RCC 7860 (cell line): ENCODE data around the gene CRISPLD2.

ENCODE experiments used
- DNase-seq: peaks from one replicate; pipeline ENCODE4 v3.0.0-alpha.2; 2015; ENCODE audit warnings: low spot score
- FAIRE-seq: peaks from 2 replicates; lab custom pipeline; 2012; peaks lifted over from hg19 to GRCh38; lab: Jason Lieb, UNC

CRISPLD2 gene

DNA sequence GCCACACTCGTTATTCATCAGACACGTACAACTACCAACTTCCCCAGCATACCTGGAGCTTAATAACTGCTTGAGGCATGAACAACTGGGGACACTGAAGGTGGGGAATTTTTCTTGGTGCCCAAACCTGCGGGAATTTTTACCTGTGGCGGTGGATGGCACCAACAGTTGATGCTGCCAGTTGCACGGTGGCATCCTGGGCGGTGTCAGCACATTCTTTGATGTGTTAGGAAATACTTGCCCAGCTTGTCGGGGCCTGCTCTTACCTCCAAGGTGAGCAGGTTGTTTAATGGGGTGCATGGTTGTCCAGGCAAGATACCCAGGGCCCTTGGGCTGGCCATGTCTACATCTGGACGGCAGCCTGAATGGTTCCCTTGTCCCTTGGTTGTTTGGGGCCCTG lies 79.6 kb downstream of the CRISPLD2 start:
- DNase-seq = no peak
- FAIRE-seq = no peak

DNA sequence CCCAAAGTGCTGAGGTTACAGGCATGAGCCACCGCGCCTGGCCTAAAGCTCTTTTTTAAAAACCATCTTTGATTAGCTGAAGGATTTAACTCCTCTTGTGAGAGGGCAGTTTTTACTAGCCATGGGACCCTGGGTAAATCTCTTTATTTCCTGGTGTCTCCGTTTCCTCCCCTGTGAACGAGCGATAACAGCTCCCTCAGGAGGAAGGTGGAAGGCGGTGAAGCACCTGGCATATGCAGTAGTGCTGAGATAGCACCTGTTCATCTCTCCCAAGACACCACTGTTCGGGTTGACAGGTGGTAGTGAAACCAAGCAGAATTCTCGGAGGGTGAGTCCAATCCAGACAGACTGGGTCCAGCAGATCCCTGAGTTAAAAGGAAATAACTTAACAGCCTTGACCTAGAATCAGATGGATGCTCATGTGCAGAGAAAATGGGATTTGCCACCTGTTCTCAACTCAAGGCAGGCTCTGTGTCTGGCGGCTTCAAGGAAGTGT lies 86.2 kb downstream of the CRISPLD2 start:
- FAIRE-seq (no peak), DNase-seq (no peak)

DNA sequence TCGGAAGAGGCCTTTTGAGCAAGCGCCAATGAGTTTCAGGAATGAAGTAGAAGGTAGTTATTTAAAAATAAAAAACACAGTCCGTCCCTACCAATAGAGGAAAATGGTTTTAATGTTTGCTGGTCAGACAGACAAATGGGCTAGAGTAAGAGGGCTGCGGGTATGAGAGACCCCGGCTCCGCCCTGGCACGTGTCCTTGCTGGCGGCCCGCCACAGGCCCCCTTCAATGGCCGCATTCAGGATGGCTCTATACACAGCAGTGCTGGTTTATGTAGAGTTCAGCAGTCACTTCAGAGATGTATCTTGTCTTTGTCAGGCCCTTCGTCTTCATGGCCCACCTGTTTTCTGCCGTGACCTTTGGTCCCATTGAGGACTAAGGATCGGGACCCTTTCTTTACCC lies 87.3 kb downstream of the CRISPLD2 start:
- FAIRE-seq (no peak), DNase-seq (no peak)

- DNase-seq = no peak
- no peak for FAIRE-seq
These were observed 87.8 kb downstream of the CRISPLD2 start for GRCh38 chr16:84907575-84907974.

GRCh38 chr16:84909476-84910085 lies 89.8 kb downstream of the CRISPLD2 start:
- FAIRE-seq = no peak
- no peak for DNase-seq

DNA sequence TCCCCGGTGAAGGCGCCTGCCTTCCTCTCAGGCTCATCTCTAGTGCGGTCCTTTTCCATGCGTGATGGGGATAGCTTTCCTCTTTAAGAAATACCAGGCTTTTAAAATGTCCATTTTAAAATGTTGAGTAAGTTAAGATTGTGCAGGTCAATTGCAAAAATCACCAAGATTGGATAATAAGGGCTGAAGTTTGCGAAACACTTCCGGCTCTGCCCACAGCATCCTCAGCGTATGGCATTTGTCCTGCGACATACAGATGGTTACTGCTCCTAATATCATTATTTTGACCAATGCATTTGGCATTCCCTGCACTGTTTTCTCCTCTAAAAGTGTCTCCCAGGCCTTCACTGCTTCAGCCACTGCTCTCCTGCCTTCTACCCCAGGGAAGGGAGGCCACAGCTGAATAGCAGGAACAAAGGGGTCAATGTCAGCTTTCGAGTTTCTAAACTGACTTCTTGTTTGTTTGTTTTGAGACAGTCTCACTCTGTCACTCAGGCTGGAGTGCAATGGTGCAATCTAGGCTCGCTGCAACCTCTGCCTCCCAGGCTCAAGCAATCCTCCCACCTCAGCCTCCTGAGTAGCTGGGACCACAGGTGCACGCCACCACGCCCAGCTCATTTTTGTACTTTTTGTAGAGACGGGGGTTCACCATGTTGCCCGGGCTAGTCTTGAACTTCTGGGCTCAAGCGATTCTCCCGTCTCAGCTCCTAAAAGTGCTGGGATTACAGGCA lies 91.9 kb downstream of the CRISPLD2 start:
- FAIRE-seq = no peak
- no peak for DNase-seq

DNA sequence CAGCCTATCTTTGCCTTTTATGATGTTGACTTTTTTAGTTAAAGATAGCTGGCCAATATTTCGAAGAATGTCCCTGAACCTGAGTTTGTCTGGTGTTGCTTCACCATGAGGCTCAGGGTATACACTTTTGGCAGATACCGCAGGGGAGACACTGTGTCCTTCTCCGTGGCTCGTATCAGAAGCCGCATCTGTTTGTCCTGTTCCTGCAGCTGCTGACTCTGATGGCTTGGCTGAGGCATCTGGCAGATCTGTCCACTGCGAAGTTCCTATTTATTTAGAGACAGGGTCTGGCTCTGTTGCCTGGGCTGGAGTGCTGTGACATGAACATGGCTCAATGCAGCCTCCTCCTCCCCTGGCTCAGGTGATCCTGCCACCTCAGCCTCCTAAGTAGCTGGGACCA lies 93.5 kb downstream of the CRISPLD2 start:
- FAIRE-seq (no peak), DNase-seq (no peak)

DNA sequence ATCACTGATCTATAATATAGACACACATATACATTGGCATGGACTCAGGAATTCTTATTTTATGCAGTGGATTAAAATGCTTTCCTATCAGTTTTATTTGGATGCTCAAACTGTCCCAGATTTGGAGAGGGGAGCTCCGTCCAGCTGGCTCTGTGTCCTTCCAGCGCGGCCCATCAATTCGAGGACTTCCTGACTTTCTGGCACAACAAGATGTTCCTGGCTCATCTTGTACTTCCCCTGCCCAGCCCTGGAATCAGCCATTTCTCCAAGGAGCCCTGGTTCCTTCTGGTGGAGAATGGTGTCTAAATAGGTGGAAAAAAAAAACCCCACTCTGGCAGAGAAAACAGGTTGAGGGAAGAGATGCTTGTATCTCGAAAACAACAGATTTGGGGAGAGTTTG lies 94.5 kb downstream of the CRISPLD2 start:
- DNase-seq = no peak
- no peak for FAIRE-seq

DNA sequence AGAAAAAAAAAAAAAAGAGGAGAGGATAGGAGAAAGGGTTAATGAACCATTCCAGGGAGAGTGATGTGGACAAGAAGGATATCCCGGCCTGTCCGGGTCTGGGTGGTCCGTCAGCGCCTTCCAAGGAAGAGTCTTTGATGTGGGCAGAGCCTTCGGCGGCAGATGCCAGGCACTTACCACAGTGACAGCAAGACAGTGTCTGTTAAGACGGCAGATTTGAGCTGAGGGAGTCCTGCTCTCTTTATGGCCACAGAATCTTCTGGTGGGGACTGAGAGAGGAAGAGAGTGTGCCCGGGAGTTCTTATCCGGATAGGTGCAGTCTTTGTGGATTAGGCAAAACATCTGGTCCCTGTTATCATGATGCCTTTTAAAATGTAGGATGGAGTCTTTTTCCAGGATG lies 96.4 kb downstream of the CRISPLD2 start:
- no peak for DNase-seq
- FAIRE-seq = no peak

DNA sequence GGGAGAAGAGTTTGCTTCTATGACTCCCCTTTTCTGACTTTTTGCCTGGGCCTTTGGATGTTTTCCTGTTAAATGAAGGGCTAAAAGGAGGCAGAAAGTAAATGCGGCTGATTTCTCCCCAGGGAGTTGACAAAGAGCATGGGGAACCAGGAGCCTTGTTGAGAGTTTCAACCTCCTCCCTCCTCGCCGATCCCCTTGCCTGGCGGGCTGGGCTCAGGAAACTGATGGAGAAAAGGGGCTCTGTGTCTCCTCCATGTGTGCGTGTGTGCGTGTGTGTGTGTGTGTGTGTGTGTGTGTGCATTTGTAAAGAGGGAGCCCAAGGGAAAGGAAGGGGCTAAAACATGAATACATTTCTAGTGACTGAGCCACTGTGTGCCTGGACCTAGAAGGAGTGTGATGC lies 97.1 kb downstream of the CRISPLD2 start:
- no peak for DNase-seq
- no peak for FAIRE-seq

DNA sequence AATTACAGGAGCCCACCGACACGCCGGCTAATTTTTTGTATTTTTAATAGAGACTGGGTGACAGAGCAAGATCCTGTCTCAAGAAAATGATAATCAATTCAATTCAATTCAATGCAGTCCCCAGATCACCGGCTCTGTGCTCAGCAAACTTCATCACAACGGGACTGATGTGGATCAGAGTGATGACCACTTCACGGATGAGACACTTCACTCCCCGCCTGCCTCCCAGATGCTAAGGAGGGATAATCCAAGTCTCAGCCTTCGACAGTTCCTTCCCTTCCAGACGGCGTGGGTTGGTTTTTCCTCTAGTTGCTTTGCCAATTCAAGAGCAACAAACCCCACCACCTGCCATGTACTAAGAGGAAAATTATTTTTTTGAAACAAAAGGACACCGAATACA lies 97.7 kb downstream of the CRISPLD2 start:
- FAIRE-seq (no peak), DNase-seq (no peak)

DNA sequence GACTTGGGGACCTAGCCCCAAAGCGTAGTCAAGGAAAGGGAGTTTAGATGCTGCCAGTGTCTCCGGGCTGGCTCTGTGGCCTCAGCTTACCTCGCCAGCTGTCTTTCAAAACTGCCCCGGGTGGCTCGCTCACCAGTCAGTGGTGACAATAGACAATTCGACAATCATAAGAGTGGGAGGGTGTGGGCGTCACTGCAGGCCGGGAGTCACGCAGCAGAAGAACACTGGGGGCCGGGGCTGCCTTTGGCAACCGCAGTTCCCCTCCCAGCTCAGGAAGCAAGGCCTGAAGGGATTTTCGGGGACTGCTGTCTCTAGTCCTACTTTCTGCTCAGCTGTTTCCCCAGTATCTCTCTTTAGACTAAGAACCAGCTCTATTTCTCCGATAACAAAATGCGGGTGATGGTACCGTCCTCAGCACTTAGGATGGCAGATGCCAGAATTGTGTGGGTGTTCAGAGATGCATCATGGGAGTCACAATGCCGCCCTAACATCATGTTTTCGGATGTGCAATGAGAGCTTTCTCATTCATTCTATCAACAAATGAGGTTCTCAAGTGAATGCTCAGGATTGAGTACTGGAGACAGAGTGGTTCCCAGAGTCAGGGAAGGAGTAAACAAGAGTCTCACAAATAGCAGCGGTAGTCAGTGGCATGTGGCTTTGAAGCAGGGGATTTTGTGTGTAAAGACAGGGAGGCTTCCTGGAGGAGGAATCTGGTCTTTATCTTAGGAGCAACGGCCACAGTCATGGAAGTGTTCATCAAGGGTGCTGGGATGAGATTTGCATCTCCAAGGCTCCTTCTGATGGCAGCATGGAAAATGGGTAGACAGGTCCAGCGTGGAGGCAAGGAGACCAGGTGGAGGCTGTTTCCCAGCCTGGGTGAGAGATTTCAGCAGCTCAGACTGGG lies 98.5 kb downstream of the CRISPLD2 start:
- FAIRE-seq = no peak
- DNase-seq = no peak

- DNase-seq (no peak), FAIRE-seq (no peak)
These were observed 99.5 kb downstream of the CRISPLD2 start for GRCh38 chr16:84919269-84919668.

GRCh38 chr16:84919708-84920107 lies 99.9 kb downstream of the CRISPLD2 start:
- FAIRE-seq = no peak
- no peak for DNase-seq

DNA sequence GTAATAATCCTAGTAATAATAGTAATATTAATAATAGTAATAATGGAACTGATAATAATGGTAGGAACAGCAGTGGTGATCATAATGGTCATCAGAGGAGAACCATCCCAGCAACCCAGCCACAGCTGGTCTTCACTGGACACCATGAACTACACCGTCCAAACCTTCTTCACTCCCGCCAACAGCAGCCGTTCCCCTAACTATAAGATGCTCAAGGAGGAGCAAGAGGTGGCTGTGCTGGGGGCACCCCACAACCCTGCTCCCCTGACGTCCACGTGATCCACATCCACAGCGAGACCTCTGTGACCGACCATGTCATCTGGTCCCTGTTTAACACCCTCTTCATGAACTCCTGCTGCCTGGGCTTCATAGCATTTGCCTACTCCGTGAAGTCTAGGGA lies 100.5 kb downstream of the CRISPLD2 start:
- DNase-seq = no peak
- no peak for FAIRE-seq

DNA sequence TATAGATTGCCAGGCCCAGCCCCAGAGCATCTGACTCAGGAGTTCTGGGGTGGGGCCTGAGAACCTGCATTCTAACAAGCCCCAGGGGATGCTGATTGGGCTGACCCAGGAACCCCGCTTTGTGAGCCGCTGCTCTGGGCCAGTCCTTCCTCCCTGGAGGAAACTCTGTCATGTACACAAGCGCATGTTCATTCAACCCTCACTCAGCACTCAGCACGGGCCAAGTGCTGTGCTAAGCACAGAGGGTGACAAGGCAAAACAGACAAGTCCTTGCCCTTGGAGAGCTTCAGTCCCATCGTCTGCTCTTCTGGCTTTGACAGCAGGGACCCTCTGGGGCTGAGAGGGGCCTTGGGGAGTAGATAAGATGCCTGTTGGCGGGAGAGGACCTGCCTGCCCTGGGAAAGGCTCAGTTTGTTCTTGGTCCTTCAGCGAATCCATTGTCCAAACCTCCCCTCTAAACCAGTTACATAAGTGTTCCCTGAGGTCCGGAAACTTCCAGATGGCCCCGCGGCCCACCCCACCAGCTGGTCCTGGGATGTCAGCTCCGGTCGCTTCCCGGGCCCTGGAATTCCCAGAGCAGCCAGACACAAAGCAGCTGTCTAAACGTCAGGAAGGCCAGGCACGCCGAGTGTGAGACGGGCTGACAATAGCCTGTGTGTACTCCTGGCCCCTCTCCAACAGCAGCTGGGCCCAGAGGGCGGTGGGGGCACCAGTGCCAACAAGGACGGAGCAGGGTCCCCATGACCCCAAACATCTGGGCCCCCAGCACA lies 102.8 kb downstream of the CRISPLD2 start:
- FAIRE-seq = no peak
- no peak for DNase-seq

GRCh38 chr16:84924331-84925091 lies 104.7 kb downstream of the CRISPLD2 start:
- no peak for DNase-seq
- FAIRE-seq = no peak

- DNase-seq (no peak), FAIRE-seq (no peak)
These were observed 105.4 kb downstream of the CRISPLD2 start for GRCh38 chr16:84925092-84925772.

- DNase-seq = no peak
- no peak for FAIRE-seq
These were observed 106.1 kb downstream of the CRISPLD2 start for GRCh38 chr16:84925773-84926372.
